HG03175 (cell line): ENCODE data around the gene KIF3B.

Source experiments
- ATAC-seq: cut with Tn5 transposase; IDR thresholded peaks from one replicate; pipeline ENCODE4 v1.9.1; 2021; ENCODE audit warnings: mild to moderate bottlenecking, moderate library complexity; ENCODE audit not compliant: unreplicated experiment

Gene KIF3B

GRCh38 chr20:32277361-32278198, at the start of gene KIF3B:
Gene KIF3B, plus strand, starts transcription at chr20:32277651. Its CDS starts 32,127 bp downstream, at chr20:32309778.
- ATAC-seq: peak; percentile 67

- no peak for ATAC-seq
These were observed 49.4 kb upstream of the KIF3B start for GRCh38 chr20:32227744-32228688.

- ATAC-seq: no peak
These were observed 48.2 kb upstream of the KIF3B start for GRCh38 chr20:32229251-32229747.

- ATAC-seq: no peak
These were observed 46.7 kb upstream of the KIF3B start for GRCh38 chr20:32230707-32231106.

- no peak for ATAC-seq
These were observed 46.2 kb upstream of the KIF3B start for GRCh38 chr20:32231245-32231644.

GRCh38 chr20:32231847-32232246, 45.6 kb upstream of the KIF3B start:
- no peak for ATAC-seq

- ATAC-seq: no peak
These were observed 45.0 kb upstream of the KIF3B start for GRCh38 chr20:32232326-32232886.

GRCh38 chr20:32233286-32233685, 44.2 kb upstream of the KIF3B start:
- no peak for ATAC-seq

- no peak for ATAC-seq
These were observed 43.2 kb upstream of the KIF3B start for GRCh38 chr20:32234135-32234808.

GRCh38 chr20:32235331-32236047, 42.0 kb upstream of the KIF3B start:
- ATAC-seq: no peak

- ATAC-seq: no peak
These were observed 41.4 kb upstream of the KIF3B start for GRCh38 chr20:32236048-32236533.

- no peak for ATAC-seq
These were observed 40.6 kb upstream of the KIF3B start for GRCh38 chr20:32236819-32237218.

GRCh38 chr20:32237419-32237818, 40.0 kb upstream of the KIF3B start:
- ATAC-seq: no peak

GRCh38 chr20:32238483-32239425, 38.7 kb upstream of the KIF3B start:
- no peak for ATAC-seq

- ATAC-seq: no peak
These were observed 37.2 kb upstream of the KIF3B start for GRCh38 chr20:32240205-32240604.

- no peak for ATAC-seq
These were observed 35.6 kb upstream of the KIF3B start for GRCh38 chr20:32241807-32242206.

GRCh38 chr20:32244150-32244823, 33.2 kb upstream of the KIF3B start:
- ATAC-seq: no peak

GRCh38 chr20:32244959-32245358, 32.5 kb upstream of the KIF3B start:
- no peak for ATAC-seq
